HUDEP-2 (cell line): ENCODE data around the gene PLBD2.
"Not testable (repeated sequence)": the region's sequence is repeated elsewhere in the genome, so short reads cannot be mapped to it uniquely, and the experiment has no call there.

ENCODE experiments used
- DNase-seq, 76 experiments: peaks; one replicate each; lab custom pipeline; 2025; ENCODE audit not compliant: unreplicated experiment in 76 of 76; lab: John Stamatoyannopoulos, UW

PLBD2 gene

GRCh38 chr12:113333877-113334785 is 24.3 kb upstream of the PLBD2 start:
- peak in 6 of 76 experiments; percentile 5 to 46 (median 20) for DNase-seq

GRCh38 chr12:113334786-113335539 is 23.4 kb upstream of the PLBD2 start, which contains the start of gene SLC8B1:
Gene SLC8B1 (minus strand): TSS chr12:113335109. CDS start chr12:113332878, 2,231 bp downstream.
- DNase-seq = peak in 72 of 76 experiments; percentile 14 to 90 (median 68)

DNA sequence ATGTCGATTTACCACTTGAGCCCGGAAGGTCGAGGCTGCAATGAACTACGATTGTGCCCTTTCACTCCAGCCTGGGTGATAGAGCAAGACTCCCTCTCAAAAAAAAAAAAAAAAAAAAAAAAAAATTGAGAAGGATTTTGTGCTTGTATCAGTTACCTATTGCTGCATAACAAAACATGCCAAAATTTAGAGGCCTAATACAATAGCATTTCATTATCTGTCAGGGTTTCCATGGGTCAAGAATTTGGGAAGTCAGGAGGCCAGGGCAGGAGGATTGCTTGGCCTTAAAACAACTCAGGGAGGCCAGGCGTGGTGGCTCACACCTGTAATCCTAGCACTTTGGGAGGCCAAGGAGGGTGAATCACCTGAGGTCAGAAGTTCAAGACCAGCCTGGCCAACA is 18.8 kb upstream of the PLBD2 start:
- DNase-seq = no peak

DNA sequence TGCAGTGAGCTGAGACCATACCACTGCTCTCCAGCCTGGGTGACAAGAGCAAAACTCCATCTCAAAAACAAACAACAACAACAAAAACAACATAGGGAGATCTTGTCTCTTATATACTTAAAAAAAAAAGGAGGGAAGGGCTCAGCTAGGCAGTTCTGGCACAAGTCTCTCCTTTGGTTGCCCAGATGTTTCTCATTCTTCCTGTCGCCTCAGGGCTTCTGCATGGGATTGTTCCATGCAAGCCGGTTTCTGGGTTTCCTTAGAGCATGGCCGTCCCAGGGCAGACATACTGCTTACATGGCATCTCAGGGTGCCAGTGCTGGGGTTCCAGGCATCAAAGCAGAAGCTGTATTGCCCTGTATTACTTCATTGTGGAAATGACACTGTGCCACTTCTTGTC is 18.3 kb upstream of the PLBD2 start:
- no peak for DNase-seq

DNA sequence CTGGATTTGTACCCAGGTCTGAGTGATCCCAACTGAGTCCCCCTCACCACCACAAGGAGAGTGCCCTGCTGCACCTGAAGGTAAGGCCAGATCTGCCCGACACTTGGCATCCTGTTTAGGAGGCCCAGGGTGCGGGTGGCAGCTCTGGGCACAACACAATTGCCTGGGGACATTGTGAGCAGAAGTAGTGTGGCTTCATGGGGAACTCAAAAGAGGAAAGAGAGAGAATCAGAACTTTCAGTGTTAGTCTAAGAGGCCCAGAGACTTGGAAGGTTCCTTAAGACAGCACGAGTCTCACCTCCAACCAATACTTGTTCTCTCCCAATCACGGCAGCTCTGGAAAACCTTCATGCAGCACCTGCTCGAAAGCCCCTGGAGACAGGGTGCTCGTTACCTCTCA is 16.9 kb upstream of the PLBD2 start:
- DNase-seq = no peak

- no peak for DNase-seq
Measured at GRCh38 chr12:113345318-113345717, 13.1 kb upstream of the PLBD2 start.

- DNase-seq = no peak
Measured at GRCh38 chr12:113346353-113346752, 12.0 kb upstream of the PLBD2 start.

DNA sequence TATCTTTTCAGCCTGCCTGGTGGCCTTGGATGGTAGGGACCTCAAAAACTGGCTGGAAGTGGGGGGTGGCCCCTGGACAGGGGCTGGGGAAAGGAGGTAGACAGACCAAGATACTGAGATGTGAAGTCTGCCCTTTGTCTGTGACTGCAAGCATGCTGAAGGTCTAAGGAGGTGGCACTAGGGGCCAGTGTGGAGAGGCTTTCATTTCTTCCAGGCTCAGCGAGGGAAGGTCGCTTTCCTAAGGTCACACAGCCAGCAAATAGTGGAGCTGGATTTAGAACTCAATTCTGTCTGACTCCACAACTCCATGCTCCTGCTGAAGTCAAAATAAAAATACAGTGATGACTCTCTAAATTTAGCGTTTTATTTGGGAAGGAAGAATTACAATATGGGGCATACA is 11.3 kb upstream of the PLBD2 start:
- DNase-seq = no peak

GRCh38 chr12:113347892-113348291 is 10.5 kb upstream of the PLBD2 start:
- DNase-seq = peak in 47 of 76 experiments; percentile 9 to 80 (median 39)

GRCh38 chr12:113348849-113349536 is 9.4 kb upstream of the PLBD2 start:
- no peak for DNase-seq

GRCh38 chr12:113351089-113351488 is 7.3 kb upstream of the PLBD2 start:
- DNase-seq = no peak

DNA sequence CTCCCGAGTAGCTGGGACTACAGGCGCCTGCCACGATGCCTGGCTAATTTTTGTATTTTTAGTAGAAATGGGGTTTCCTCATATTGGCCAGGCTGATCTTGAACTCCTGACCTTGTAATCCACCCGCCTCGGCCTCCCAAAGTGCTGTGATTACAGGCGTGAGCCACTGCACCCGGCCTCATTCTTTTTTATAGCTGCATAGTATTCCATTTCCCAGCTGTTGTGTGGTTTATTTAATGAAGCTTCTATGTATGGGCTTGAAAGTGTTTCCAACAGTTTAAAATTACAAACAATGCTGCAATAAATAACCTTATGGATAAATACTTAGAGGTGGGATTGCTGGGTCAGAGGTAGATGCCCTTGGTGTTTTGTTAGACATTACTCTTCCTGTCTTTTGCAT is 4.2 kb upstream of the PLBD2 start:
- not testable (repeated sequence) for DNase-seq

- DNase-seq = no peak
Measured at GRCh38 chr12:113359133-113359938, 949 bp downstream of the PLBD2 start.

- peak in 2 of 76 experiments; percentile 5 to 21 for DNase-seq
Measured at GRCh38 chr12:113359939-113360748, 1.8 kb downstream of the PLBD2 start.

DNA sequence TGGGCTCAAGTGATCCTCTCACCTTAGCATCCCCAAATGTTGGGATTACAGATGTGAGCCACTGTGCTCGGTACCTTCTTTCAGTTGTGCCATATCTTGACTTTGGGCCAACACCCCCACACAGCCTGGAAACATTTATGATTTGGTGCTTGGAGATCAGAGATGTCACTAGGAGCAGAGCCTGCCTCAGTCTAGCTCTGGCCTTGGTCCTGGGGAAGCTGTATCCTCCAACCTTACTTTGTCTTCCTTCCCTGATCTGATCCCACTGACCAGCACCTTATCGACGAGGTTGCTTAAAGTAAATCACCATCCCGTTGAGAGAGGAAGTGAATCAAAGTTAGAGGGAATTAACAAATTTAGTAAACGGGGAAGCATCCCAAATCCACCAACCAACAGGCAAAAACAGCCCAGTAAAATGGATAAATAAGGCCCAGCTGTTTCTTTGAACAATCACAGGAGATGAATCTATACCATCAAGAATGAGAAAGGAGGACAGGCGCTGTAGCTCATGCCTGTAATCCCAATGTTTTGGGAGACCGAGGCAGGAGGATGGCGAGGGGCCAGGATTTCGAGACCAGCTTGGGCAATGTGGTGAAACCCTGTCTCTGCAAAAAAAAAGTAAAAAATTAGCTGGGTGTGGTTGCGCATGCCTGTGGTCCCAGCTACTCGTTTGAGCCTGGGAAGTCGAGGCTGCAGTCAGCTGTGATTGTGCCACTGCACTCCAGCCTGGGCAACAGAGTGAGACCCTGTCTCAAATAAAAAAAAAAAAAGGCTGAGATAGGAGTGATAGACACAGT is 3.4 kb downstream of the PLBD2 start:
- DNase-seq = no peak

- no peak for DNase-seq
Measured at GRCh38 chr12:113364698-113365097, 6.3 kb downstream of the PLBD2 start.

GRCh38 chr12:113365639-113366395 is 7.4 kb downstream of the PLBD2 start:
- DNase-seq = no peak

DNA sequence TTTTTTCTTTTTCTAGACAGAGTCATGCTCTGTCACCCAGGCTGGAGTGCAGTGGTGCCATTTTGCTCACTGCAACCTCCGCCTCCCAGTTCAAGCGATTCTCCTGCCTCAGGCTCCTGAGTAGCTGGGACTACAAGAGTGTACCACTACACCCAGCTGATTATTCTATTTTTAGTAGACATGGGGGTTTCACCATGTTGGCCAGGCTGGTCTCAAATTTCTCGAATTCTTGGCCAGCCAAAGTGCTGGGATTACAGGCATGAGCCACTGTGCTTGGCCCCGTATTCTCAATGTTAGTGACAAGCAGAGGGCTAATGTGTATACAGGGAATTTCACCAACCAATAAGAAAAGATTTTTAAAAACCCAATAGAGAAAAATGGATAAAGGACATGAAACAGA is 8.4 kb downstream of the PLBD2 start:
- DNase-seq = no peak
